Endothelial cell of umbilical vein (primary cell): ENCODE measurements around the gene GABRB2. TPM values are rescaled to one million over a fixed set of nuclear protein-coding genes. Genes with fewer than 3 reads are reported as not detected.

Experiments used
- BruUV-seq: library from RNA; stranded (reverse); fragments of 400-500 nt; replicated peaks from 2 replicates; lab custom pipeline; 2021; lab: Mats Ljungman, UMichigan
- CTCF ChIA-PET: fragments of 300-600, 350-600 bp; sonication (Branson Sonifier 250); formaldehyde crosslinking; loops from one replicate; lab custom pipeline; 2021; ENCODE audit warnings: antibody characterized with exemption, inconsistent platforms; lab: Charles Lee
- POLR2A ChIA-PET: fragments of 300-600, 350-600 bp; sonication (Branson Sonifier 250); formaldehyde crosslinking; loops from one replicate; lab custom pipeline; 2021; ENCODE audit warnings: antibody characterized with exemption, inconsistent platforms; lab: Charles Lee
- DNase-seq: peaks from one replicate; pipeline ENCODE4 v3.0.0-alpha.2; 2011; ENCODE audit warnings: low read depth, low spot score
- FAIRE-seq: peaks from 2 replicates; lab custom pipeline; 2011; peaks lifted over from hg19 to GRCh38; lab: Jason Lieb, UNC
- H2AFZ ChIP-seq: 2 replicates; pipeline ENCODE4 v1.6.0; 2012; ENCODE audit warnings: low read depth, low read length, control low read depth, inconsistent platforms
- H3K27ac ChIP-seq: 2 replicates; pipeline ENCODE4 v1.5.1; 2011; ENCODE audit warnings: low read depth, mild to moderate bottlenecking, control low read depth, low read length, moderate library complexity; ENCODE audit not compliant: insufficient read depth
- H3K27me3 ChIP-seq, 2 experiments: 2 replicates each; pipeline versions ENCODE4 v1.6.0 to v1.6.1; 2011; ENCODE audit warnings: low read length in 2 of 2, mixed read lengths in 1 of 2; ENCODE audit not compliant: control insufficient read depth in 2 of 2, insufficient read depth in 2 of 2
- H3K36me3 ChIP-seq, 2 experiments: 2 replicates in 1 of 2; 3 replicates in 1 of 2; pipeline ENCODE4 v1.5.1; 2011; ENCODE audit warnings: low read length in 2 of 2, mild to moderate bottlenecking in 1 of 2, moderate library complexity in 1 of 2; ENCODE audit not compliant: control insufficient read depth in 2 of 2, insufficient read depth in 2 of 2; ENCODE audit errors: extremely low read depth in 1 of 2
- H3K4me1 ChIP-seq: 3 replicates; pipeline ENCODE4 v1.5.1; 2011; ENCODE audit warnings: mild to moderate bottlenecking, low read length; ENCODE audit not compliant: control insufficient read depth, insufficient read depth; ENCODE audit errors: extremely low read depth
- H3K4me2 ChIP-seq: 2 replicates; pipeline ENCODE4 v1.6.1; 2011; ENCODE audit warnings: low read length, control low read depth, mixed read lengths; ENCODE audit not compliant: insufficient read depth
- H3K4me3 ChIP-seq, 3 experiments: fragments of 200-600 bp in 1 of 3; sonication (generic), shearing (Covaris generic) in 1 of 3; replicated peaks in 1 of 3; 2 replicates each; pipeline ENCODE4 v1.5.1; 2011 to 2016; ENCODE audit warnings: control low read depth in 3 of 3, low read length in 3 of 3, mild to moderate bottlenecking in 2 of 3, inconsistent platforms in 1 of 3, low read depth in 1 of 3, moderate library complexity in 1 of 3; ENCODE audit not compliant: insufficient read depth in 1 of 3
- H3K79me2 ChIP-seq: 2 replicates; pipeline ENCODE4 v1.6.0; 2012; ENCODE audit warnings: low read length, inconsistent platforms; ENCODE audit not compliant: control insufficient read depth, insufficient read depth
- H3K9ac ChIP-seq: replicated peaks from 2 replicates; pipeline ENCODE3; 2011; ENCODE audit warnings: low read length, control low read depth; ENCODE audit not compliant: insufficient read depth; ENCODE audit errors: extremely low read depth
- H3K9me1 ChIP-seq: replicated peaks from 3 replicates; pipeline ENCODE4 v1.6.0; 2011; ENCODE audit warnings: mild to moderate bottlenecking, low read length; ENCODE audit not compliant: control insufficient read depth, insufficient read depth; ENCODE audit errors: extremely low read depth
- H3K9me3 ChIP-seq: replicated peaks from 2 replicates; pipeline ENCODE4 v1.5.1; 2012; ENCODE audit warnings: low read length, inconsistent platforms; ENCODE audit not compliant: control insufficient read depth, insufficient read depth
- H4K20me1 ChIP-seq: replicated peaks from 2 replicates; pipeline ENCODE3; 2011; ENCODE audit warnings: mild to moderate bottlenecking, low read length; ENCODE audit not compliant: control insufficient read depth, insufficient read depth; ENCODE audit errors: extremely low read depth
- CTCF ChIP-seq, 2 donors: IDR thresholded peaks; 1 replicate in 1 of 2; 2 replicates in 1 of 2; pipeline ENCODE4 v1.5.1; 2011; ENCODE audit warnings: low read length in 2 of 2, mild to moderate bottlenecking in 2 of 2, moderate library complexity in 2 of 2, control low read depth in 1 of 2, inconsistent platforms in 1 of 2, low read depth in 1 of 2; ENCODE audit not compliant: insufficient read depth in 1 of 2; ENCODE audit errors: extremely low read depth in 1 of 2
- EZH2 ChIP-seq: IDR thresholded peaks from 2 replicates; pipeline ENCODE4 v1.6.1; 2012; ENCODE audit warnings: borderline replicate concordance, low read depth, mild to moderate bottlenecking, moderate library complexity, low read length, inconsistent platforms; ENCODE audit not compliant: severe bottlenecking
- FOS ChIP-seq: IDR thresholded peaks from 2 replicates; pipeline ENCODE4 v1.6.1; 2011; ENCODE audit warnings: mild to moderate bottlenecking, low read length, moderate library complexity, borderline replicate concordance; ENCODE audit not compliant: insufficient read depth
- GATA2 ChIP-seq: IDR thresholded peaks from 2 replicates; pipeline ENCODE4 v1.7.0; 2011; ENCODE audit warnings: low read depth, mild to moderate bottlenecking, moderate library complexity, mixed read lengths, low read length; ENCODE audit not compliant: insufficient read length, insufficient read depth
- JUN ChIP-seq: IDR thresholded peaks from 2 replicates; pipeline ENCODE4 v1.6.1; 2011; ENCODE audit warnings: borderline replicate concordance, low read depth; ENCODE audit not compliant: insufficient read length, insufficient read depth
- MAX ChIP-seq: IDR thresholded peaks from 2 replicates; pipeline ENCODE4 v1.6.1; 2011; ENCODE audit not compliant: insufficient read depth, insufficient read length
- MYC ChIP-seq: IDR thresholded peaks from one replicate; pipeline ENCODE4 v1.6.1; 2011; ENCODE audit warnings: mild to moderate bottlenecking, low read depth, low read length
- POLR2A ChIP-seq: IDR thresholded peaks from 2 replicates; pipeline ENCODE4 v1.6.1; 2012; ENCODE audit warnings: low read depth, mild to moderate bottlenecking, control low read depth, low read length
- POLR2AphosphoS5 ChIP-seq: IDR thresholded peaks from 2 replicates; pipeline ENCODE4 v1.6.1; 2012; ENCODE audit warnings: low read depth, mild to moderate bottlenecking, control low read depth, low read length, moderate library complexity; ENCODE audit not compliant: insufficient read depth
- dilution Hi-C: fragments of 300-500 bp; cut with MboI; formaldehyde crosslinking; loops from one replicate; pipeline ENCODE4 v1.15.0; 2019; ENCODE audit warnings: low sequenced_read_pairs; ENCODE audit not compliant: extremely low pct_ligation_motif_present
- intact Hi-C: fragments of 100-400 bp; cut with micrococcal nuclease; formaldehyde crosslinking; loops from one replicate; pipeline ENCODE4 v1.10.0; 2022
- polyA plus RNA-seq, 4 experiments: library from polyadenylated mRNA; depleted of rRNA in 3 of 4; stranded (reverse) in 3 of 4; unstranded in 1 of 4; fragments of >200 nt; gene quantifications; 2 replicates each; pipeline versions ENCODE4 v1.2.1 to v1.2.3, GENCODE V29; 2011 to 2012; ENCODE audit warnings: missing spikeins in 1 of 4
- total RNA-seq: library from RNA; stranded (reverse); gene quantifications from 2 replicates; pipeline ENCODE4 v1.2.3, GENCODE V29; 2021

GABRB2 gene
- total and polyA plus RNA-seq, 2 donors (not counting 3 experiments of a cell fraction or from before 2014, with no cell fraction given), result not detected

- no TSS peak for BruUV-seq
- intact Hi-C loops (no loop called here), dilution Hi-C loops (no loop called here)
- ChIA-PET POLR2A (no interaction called here), CTCF (interaction anchor here (1.3 kb wide), 1 partner anchor 60 kb away, joined by 3 read pairs; no protein-coding TSS in a partner anchor)
- H3K9ac ChIP-seq, result no peak overlapping the region
- FAIRE-seq (no peak), DNase-seq (no peak)
- no peak overlapping the region for H2AFZ ChIP-seq
- H3K9me3 ChIP-seq, result peaks cover 2% of the 10 kb centered on the region
- H3K27ac ChIP-seq, result no peak overlapping the region
- no peaks in the 10 kb centered on the region for H3K4me1 ChIP-seq
- no peak for TF ChIP-seq POLR2A
- no peak for TF ChIP-seq MAX
- no peak for TF ChIP-seq POLR2AphosphoS5
- no peak for TF ChIP-seq MYC
- no peak for TF ChIP-seq GATA2
- no peak for TF ChIP-seq EZH2
- no peak for TF ChIP-seq JUN
- no peak for TF ChIP-seq FOS
- TF ChIP-seq CTCF (IDR thresholded peaks at IDR 0.05; ENCODE audit: extremely low read depth in 1 of 2, insufficient read depth in 1 of 2, low read depth in 1 of 2, low read length in 2 of 2), result no peak
- H3K79me2 ChIP-seq, result no peaks in the 10 kb centered on the region
- H4K20me1 ChIP-seq, result no peaks in the 10 kb centered on the region
- no peaks in the 10 kb centered on the region for H3K36me3 ChIP-seq
- no peaks in the 10 kb centered on the region for H3K9me1 ChIP-seq
- H3K27me3 ChIP-seq, result no peaks in the 10 kb centered on the region
- H3K4me2 ChIP-seq, result no peak overlapping the region
- H3K4me3 ChIP-seq, result no peak overlapping the region
These were observed 62.8 kb downstream of the GABRB2 start for GRCh38 chr5:161483721-161484120.
